GM19240 (cell line): Measurements from ENCODE around the gene MLC1.

ENCODE experiments used
- DNase-seq: peaks from one replicate; pipeline ENCODE4 v3.0.0; 2011; ENCODE audit warnings: low spot score; ENCODE audit not compliant: insufficient read length

The MLC1 gene

GRCh38 chr22:50078246-50078645 lies 7.0 kb downstream of the MLC1 start:
- no peak for DNase-seq

- DNase-seq = no peak
These were observed 8.3 kb downstream of the MLC1 start for GRCh38 chr22:50076646-50077535.

- DNase-seq = no peak
These were observed 10.4 kb downstream of the MLC1 start for GRCh38 chr22:50074551-50075530.

GRCh38 chr22:50074056-50074455 lies 11.2 kb downstream of the MLC1 start:
- no peak for DNase-seq

DNA sequence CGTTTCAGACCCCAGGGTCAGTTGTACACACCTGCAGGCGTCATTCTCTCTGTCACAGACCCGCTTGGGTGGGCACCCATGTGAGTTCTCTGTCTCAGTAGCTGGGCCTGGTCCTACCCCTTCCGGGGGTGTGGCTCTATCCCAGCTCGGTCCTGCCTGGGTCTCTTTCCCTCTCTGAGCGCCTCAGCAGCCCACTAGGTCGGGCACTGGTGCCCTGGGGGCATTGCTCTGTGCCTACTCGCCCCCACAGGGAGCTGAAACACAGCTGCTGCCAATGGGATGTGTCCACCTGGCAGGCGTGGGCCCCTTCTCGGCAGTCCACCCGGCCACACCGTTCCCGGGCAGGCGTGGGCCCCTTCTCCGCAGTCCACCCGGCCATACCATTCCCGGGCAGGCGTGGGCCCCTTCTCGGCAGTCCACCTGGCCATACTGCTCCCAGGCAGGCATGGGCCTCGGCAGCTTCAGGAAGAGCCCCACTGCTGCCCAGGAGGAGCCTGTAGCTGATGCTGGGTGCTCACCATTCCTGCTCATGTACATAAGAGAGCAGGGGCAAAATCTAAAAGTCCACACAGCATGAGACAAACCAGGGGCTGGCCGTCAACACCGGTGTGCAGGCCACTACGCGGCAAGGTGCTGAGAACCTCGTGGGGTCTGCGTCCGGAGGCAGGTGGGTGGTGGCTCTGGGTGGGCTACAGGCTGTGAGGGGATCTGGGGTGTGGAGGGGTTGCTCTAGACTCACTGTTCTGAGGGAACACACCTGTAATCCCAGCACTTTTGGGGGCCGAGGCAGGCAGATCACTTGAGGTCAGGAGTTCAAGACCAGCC lies 12.3 kb downstream of the MLC1 start:
- DNase-seq = no peak

- DNase-seq = no peak
These were observed 13.1 kb downstream of the MLC1 start for GRCh38 chr22:50072167-50072555.

DNA sequence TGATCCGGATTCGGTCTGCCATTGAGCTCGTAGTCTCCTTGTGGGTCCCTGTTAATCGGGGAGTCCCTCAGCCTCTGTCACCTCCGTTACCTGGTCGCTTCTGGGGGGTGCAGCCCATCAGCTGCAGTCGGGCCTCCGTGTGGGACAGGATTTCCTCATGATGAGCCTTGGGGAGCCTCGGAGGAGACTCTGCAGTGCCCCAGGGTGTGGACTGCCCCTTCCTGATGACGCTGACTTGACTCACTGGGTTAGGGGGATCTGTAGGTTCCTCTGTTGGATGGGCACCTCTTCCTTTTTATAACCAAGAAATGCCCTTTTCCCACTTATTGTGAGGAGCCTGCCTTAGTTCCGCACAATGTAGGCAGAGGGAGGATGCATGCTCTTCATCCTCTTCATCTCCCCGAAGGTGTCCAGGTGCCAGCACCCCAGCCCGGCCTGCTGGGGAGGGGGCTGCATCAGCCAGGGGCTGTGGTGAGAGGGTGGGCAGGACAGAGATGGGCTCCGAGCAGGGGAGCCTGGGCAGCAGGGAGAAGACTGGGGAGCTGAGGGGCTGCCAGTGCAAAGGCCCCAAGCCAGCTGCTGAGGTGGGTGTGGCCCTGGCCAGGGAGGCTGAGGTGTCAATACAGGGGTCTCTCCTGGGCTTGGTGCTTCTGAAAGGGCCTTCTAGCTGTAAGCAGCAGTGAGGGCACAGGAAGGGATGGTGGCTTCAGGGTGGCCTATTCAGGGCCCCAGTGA lies 13.6 kb downstream of the MLC1 start:
- no peak for DNase-seq

- no peak for DNase-seq
These were observed 14.9 kb downstream of the MLC1 start for GRCh38 chr22:50070366-50070765.

DNA sequence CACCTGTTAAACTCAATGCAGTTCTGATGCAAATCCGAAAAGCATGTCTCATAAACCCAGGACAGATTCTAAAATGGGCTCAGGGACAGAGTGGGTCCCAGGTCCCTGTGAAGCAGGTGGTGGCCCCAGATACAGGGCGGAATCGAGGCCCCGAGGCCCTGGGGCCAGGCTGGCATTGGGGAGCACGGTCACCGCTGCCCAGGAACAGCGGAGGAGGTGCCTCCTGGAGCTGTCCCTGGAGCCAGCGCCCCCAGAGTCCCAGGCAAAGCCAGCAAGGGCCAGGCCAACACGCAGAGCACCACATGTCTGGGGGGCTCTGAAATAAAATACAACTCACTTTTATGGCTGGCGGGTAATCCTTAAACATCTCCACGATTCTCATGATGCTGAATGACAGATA lies 17.1 kb downstream of the MLC1 start:
- DNase-seq = no peak

DNA sequence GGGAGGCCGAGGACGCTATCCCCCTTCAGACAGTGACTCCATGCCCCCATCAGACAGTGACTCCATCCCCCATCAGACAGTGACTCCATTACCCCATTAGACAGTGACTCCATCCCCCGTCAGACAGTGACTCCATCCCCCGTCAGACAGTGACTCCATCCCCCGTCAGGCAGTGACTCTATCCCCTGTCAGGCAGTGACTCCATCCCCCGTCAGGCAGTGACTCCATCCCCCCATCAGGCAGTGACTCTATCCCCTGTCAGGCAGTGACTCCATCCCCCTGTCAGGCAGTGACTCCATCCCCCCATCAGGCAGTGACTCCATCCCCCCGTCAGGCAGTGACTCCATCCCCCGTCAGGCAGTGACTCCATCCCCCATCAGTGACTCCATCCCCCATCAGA lies 18.0 kb downstream of the MLC1 start:
- no peak for DNase-seq

DNA sequence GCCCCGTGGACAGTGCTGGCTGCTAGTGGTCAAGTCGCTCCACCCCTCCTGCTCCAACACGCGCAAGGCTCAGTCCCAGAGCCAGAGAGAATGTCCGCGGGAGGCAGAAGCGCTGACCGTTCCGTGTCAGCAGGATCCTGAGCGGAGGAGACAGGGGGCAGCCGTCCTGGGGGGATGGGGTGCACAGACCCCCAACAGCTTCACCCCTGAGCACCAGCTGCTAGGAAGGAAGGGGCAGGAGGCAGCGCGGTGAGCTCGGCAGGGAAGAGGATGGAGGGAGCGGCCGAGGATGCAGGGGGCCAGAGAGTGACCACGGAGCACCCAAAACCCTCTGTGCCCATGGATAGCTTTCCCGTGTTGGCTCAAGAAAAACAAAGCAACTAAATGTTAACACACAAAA lies 20.8 kb downstream of the MLC1 start:
- no peak for DNase-seq

- DNase-seq = no peak
These were observed 21.4 kb downstream of the MLC1 start for GRCh38 chr22:50063589-50064393.

DNA sequence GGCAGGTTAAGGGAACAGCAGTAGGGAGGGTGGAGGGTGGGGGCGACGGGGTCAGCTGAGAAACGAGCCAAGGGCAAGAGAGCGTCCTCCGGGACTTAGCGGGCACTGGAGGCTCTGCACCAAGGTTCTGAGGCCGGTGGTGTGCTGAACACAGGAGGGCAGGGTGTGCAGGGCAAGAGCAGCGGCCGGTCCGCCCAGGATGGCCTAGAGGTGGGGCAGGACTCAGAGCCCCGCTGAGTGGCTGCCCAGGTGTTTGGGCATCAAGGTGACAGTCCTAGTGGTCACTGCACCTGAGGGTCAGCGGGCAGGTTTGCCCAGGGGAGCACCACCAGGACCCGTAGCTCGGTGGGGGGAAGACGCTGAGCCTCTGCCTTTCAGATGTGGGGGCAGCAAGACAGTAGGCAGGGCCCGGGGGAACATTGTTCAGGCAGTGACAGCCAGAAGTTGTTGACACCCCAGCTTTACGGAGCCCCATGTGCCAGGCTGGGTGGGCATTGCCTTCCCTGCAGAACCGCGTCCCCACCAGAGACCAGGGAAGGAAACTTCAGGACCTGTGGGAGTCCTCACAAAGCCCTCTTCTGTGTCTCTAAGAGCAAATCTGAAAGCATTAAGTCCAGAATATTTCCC lies 22.6 kb downstream of the MLC1 start:
- DNase-seq = no peak

- no peak for DNase-seq
These were observed 23.3 kb downstream of the MLC1 start for GRCh38 chr22:50061824-50062355.

- DNase-seq = no peak
These were observed 23.9 kb downstream of the MLC1 start for GRCh38 chr22:50061141-50061823.

GRCh38 chr22:50060441-50061140 lies 24.6 kb downstream of the MLC1 start:
- DNase-seq = no peak

GRCh38 chr22:50059881-50060262 lies 25.4 kb downstream of the MLC1 start:
- DNase-seq = no peak
